Activated CD8-positive, alpha-beta memory T cell treated with anti-CD3 and anti-CD28 coated beads, Interleukin-2, amount 50 U/mL, for 1 hour (primary cell): Measurements from ENCODE around the gene METTL8.

Experiments used
- DNase-seq: peaks from one replicate; pipeline ENCODE4 v3.0.0-alpha.2; 2020; ENCODE audit errors: extremely low read depth

Gene METTL8, protein sequence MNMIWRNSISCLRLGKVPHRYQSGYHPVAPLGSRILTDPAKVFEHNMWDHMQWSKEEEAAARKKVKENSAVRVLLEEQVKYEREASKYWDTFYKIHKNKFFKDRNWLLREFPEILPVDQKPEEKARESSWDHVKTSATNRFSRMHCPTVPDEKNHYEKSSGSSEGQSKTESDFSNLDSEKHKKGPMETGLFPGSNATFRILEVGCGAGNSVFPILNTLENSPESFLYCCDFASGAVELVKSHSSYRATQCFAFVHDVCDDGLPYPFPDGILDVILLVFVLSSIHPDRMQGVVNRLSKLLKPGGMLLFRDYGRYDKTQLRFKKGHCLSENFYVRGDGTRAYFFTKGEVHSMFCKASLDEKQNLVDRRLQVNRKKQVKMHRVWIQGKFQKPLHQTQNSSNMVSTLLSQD

DNA sequence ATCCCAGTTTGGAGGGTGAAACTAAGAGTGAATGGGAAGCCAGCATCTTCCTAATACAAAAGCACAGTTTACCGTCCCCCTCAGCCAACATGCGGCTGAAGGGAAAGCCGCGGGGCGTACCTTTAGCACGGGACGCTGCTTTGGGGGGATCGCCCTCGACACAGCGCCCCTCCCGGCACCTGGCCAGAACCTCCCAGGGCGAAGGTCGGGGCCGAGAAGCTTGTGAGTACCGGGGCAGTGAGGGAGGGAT is at the start of gene METTL8:
Gene METTL8, minus strand, starts transcription at position 228 of the 250 bp plus-strand sequence. CDS start 41,805 bp downstream, outside the sequence.
- DNase-seq: no peak

DNA sequence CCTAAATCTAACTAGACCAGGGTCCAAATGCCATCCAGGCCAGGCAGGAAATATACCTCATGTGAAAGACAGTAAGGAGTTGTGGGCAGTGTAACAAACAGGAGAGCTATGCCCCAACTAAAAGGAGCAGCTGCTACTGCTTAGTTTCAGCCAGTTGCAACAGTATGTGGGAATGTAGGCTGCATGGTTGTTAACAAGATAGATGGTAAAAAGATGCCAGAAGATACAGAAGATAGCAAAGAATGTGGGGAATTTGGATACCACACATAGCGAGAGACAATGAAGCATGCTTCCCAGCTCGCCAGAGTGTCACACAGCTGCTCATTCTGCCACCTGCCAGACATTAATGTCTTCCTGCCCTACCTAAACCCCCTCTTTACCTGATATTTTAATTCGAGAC is 49.1 kb upstream of the METTL8 start:
- no peak for DNase-seq

DNA sequence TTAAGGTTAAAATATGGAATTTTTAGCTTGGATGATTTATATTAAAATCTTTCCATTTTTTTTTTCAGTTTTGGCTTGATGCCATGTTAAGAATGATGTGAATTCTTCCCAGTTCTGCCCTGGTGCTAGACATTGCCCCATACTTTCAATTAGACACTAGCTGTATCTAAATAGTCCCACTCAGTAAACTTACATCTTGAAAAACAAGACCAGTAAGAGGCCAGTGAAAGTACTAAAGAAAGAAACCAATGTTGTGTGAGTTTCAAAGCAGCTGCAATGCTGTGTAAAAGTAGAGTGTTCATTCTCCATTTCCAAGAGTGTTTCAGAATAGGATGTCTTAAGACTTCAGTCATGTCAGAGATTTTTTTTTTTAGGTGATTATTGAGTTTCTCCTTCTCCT is 48.5 kb upstream of the METTL8 start:
- DNase-seq: no peak

DNA sequence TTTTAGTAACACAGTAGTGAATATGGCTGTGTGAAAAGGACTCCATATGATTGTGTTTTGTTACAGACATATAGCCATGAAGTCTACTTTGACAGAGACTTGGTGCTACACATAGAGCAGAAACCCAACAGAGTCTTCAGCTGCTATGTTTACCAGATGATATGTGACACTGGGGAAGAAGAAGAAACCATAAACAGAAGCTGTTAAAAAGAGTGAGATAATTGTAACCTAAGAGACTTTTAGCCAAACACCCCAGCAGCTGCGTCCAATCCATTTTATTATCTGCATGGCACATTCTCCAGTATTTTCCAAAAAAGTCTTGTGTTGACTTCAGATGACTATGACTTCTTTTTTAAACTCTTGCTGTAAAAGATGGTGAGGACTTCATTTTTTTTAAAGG is 47.1 kb upstream of the METTL8 start:
- DNase-seq: no peak

DNA sequence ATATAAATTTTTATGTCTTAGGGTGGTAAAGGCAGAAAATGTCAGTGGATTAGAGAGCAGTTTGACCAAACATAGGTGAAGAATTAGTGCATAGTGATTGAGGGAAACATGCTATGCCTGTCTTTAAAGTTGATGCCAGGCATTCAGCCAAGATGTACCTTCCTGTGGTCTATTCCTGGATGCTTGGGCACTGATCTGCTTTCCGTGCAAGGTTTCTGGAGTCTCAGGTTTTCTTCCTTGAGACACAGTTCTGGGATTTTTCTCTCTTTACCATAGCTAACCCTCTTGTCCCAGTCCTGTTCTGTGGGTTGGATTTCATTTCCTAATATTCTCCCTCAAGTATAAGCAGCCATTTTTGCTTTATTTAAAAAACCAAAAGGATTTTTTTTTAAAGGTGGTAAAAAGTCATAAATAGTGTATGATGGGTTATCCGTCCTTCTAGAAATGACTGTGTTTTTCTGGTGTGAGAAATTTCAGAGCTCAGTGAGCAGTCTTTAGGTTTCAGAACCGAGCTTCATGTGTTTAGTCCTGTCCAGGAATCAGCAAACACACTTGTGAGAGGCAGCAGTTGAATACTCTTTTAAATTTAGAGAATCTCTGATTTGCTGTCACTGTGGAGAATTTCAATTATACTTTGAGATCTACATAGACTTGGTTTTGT is 45.5 kb upstream of the METTL8 start:
- DNase-seq: no peak

DNA sequence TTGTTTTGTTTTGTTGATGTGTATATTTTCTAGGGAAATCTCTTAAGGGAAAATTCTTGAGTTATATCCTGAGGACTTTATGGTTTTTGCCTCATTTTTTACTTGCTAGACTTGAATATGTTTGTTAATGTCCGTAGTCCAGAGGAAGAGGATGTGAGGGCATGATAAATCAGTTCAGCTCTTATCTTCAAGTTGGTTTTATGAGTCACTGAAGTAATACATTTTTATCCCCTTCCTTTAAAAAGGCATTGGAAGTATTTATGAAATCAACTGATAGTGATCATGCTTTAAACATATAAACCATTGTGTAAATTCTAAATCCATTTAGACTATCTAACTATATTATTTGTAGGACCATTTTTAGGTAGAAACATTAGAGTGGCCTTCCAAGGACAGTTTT is 44.6 kb upstream of the METTL8 start:
- no peak for DNase-seq

DNA sequence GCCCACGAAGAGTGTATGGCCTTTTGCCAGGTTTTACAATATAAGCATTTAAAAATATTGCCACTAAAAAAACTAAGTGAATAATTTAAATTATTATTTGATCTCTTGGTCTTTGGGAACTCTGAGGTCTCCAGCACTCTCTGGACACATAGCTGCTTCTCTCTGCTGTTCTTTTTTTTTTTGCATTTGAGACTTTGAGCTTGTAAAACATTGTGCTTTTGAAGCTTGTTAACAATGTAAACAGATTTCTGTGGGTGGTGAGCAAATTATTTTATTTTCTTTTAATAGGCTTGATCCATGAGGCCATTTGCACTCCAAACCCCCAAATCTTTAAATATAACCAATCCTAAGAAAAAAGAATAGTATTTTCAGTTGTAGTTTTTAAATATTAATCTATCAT is 42.2 kb upstream of the METTL8 start:
- DNase-seq: no peak

DNA sequence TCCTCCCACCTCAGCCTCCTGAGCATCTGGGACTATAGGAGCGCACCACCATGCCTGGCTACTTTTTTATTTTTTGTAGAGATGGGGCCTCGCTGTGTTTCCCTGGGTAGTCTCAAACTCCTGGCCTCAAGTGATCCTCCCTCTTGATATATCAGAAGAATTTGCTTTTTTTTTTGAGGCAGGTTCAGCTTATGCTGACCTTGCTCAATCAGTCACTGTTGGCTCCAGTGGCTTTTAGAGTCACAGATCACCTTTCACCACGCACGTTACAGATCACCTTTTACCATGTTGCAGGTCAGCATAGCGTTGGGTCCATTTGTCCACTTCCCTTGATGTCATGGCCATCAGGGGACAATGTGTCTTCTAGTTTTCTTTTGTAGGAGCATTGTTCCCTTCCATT is 36.3 kb upstream of the METTL8 start:
- DNase-seq: no peak

DNA sequence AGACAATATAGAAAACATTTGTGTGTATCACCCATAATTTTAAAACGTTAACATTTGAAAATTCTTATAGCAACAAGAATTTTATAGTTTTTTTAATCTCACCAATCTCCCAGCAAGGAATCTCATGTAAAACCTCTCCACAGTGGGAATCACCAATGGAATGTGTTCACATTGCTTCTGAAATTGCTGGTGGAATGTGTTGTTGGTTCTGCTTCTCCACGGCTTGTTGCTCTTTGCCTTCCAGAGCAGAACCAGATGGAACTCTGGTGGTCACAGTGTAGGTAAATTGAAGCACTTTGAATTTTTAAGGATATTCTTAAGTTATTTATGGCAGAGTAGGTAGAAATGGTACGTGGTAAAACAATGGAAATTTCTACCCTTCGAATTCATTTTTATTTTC is 35.4 kb upstream of the METTL8 start:
- DNase-seq: no peak

DNA sequence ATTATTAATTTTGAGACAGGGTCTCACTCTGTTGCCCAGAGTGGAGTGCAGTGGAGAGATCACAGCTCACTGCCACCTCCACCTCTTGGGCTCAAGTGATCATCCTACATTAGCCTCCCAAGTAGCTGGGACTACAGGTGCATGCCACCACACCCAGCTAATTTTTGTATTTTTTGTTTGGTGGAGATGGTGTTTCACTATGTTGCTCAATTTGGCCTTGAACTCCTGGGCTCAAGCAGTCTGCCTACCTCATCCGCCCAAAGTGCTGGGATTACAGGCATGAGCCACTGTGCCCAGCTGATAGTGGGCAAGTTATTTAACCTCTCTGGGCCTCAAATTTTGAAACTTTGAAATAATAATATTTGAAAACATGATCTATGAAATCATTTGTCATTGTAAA is 26.7 kb upstream of the METTL8 start:
- no peak for DNase-seq

DNA sequence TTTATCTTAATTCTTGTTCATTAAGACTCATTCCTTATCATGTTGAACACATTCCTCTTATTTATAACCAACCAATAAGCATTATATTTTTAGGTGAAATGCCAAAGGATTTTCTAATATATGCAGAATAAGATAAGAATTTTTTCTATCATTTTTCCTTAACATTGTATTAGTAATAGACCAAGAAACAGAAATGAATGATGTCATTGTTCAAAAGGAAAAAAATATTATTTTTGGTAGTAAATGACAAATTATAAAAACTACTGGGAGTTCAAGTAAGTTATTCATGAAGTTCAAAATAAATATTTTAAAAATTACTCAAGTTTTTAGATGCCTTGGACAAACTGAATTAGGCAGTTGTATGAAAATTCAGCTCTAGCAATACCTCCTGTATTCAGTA is 25.7 kb upstream of the METTL8 start:
- DNase-seq: no peak

DNA sequence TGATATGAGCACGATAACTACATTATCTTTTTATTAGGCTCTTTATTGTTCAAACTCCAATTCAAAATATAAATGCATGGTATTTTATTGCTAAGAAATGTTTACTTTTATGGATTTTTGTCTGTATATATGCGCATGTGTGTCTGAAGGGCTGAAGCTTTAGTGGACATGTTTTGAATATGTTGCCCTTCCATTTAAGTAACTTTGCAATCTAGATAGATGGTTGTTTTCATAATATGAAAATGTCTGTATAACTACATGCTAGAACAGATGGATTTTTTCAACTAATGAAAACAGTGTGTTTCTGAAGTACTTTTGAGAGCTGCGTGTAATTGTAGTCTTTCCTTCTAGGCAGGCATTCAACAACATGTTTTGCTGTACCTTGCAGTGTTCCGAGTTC is 19.0 kb upstream of the METTL8 start:
- no peak for DNase-seq

DNA sequence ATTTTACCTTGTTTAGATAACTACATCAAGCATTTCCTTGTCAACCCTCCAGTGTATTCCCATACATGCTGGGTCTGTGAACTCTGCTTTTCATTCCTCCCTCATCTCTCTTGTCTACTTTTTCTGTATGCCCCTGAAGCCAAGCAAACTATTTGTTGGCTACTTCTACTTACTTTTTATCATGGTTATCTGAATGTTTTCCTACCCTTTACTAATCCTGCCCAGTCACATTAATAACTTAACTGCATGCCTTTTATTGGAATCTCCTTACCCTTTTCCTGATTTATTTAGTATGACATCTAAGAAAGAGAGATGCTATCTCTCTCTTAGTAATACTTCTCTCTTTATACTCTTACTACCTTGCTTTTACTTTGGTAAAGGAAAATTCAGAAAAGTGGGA is 17.3 kb upstream of the METTL8 start:
- no peak for DNase-seq

DNA sequence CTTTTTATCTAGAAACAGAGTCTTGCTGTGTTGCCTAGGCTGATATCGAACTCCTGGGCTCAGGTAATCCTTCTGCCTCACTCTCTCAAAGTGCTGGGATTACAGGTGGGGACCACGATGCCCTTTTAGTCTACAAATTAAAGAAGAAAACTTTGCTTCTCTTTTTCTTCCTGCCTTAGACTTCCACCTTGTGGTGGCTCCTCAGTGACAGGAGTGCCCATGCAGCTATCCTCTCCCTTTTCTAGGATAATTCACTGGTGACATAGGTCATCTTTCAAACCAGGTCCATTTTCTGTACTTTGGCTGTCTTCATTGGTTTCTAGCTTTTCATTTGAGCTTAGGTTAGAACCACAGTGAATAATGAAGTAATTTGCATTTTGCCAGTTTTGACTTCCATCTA is 13.9 kb upstream of the METTL8 start:
- no peak for DNase-seq

DNA sequence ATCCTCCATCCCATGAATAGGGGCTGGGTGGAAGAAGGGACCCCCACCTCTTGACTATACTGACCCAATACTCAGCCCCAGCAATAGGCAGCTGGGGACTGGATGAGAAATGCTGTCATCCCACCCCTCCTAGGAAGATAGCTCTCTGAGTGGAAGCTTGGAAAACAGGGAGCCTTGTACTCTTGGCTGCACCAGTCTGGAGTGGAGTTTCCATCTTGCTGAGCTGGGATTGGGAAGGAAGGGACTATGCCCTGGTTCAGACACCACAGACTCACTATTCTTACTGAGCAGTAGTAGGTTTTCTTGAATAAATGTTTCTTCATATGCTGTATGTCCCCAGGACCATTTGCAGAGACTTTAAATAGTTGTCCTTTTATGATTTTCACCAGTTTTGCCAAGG is 7.7 kb upstream of the METTL8 start:
- no peak for DNase-seq

DNA sequence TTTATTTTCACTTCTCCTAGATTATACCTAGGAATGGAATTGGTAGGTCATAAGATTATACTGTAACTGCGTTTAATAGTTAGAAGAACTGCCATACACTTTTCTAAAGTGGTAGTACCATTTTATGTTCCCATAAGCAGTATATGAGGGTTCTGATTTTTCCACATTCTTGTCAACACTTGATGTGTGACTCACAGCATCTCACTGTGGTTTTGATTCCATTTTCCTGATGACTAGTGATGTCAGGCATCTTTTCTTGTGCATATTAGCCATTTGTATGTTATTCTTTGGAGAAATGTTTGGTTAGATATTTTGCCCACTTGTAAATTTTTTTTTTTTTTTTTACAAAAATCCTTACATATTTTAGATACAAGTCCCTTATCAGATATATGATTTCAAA is 2.5 kb upstream of the METTL8 start:
- no peak for DNase-seq

DNA sequence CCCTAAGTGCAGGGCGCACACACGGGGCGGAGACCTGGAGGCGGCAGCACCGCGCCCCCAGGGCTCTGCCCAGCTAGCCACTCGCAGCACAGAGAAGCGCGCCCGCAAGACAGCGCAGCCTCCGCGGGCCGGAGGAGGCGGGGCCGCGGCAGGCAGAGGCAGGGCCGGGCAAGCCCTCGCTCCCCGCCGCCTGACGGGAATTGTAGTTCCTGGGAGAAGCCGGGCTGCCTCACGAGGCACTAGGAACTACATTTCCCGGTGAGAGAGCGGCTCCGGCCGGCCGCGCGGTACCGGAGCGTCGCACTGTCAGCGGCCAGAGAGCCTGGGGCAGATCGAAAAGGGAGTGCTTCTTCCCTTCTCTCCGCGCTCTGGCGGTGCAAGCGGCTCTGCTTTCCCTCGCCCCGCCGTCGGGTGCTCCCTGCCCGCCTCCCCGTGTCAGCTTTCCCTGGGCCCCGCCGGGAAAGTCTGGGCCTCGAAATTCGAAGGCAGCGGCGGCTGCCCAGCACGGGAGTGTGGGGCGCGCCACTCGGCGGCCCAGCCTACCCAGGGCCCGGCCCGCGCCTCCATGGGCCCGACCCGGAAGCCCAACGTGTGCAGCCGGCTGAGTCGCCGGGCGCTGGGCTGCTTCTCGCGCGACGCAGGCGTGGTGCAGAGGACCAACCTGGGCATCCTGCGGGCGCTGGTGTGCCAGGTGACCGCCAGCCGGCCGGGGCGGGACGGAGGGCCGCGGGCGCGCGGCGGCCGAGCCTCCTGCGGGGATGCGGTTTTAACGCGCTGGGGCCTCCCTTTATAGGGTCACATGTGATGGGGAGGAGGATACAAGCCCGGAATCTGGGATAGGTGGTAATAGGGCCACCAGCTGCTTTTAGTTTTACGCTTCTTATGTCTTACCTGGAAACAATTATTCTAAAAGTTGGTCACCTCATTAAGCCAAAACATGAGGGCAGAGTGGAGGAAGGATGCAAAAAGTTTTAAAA is 511 bp upstream of the METTL8 start, which contains the start of gene DCAF17:
Gene DCAF17, plus strand, starts transcription at position 214 of the 977 bp plus-strand sequence. Its CDS starts 352 bp downstream, at position 566.
- DNase-seq: peak; percentile 82

DNA sequence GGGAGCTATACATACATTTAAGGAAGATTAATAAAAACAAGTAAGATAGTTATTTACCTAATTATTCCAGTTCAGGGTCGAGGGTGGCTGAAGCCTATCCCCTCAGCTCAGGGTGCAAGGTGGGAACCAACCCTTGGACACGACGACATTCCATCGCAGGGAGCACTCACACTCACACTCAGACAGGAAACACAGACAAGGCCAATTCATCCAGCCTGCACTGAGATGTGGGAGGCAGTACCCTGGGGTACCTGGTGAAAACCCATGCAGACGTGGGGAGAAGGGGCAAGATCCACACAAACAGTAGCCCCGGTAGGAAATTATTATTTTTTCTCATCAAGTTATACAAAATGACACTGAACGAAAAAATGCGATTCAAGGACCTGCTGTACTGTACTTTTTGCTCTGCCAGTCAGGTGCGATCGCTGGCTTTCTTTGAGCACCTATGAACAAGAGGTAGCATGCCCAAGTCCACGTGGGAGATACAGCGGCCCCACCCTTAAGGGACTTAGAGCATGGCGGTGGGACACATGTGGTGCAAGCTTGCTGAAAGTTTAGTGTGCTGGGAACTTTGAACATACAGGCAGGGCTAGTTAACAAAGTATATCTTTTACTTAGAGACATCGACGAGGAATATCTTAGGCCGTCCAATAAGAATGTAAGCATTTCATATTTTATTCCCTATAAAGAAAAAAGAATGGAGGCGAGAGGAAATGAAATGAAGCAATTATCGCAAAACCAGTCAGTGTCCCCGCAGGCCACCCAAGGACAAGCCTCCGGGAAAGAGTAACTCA is 624 bp downstream of the METTL8 start:
- DNase-seq: no peak

DNA sequence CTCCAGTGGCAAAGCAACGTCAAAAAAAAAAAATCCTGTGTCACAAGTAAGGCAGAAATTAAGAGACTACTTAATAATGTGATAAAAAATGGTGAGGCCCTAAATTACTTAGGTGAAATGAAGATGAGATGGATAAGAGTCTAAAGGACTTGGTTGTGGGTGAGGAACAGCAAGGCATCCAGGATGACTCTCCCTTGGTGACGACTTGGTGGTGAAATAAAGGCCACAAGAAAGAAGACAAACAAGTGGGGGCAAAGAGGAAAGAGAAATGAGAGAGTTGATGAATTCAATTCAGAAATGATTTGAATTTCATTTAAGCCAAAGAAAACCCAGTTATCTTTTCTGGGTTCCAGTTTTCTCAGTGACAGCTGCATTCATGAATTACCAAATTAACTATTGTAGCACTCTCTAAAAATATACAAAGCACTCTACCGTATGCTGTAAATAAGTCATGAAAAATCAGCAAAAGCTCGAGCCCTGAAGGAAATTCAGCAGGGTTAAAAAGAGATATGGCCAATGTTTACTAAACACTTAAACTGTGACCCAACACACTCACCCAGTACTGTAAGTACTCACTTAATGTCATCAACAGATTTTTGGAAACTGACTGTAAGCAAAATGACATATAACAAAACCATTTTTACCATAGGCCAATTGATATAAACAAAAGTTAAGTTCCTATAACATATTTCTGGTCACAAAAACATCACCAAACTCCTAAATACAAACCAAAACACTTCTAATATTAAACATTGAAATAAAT is 1.4 kb downstream of the METTL8 start:
- no peak for DNase-seq

DNA sequence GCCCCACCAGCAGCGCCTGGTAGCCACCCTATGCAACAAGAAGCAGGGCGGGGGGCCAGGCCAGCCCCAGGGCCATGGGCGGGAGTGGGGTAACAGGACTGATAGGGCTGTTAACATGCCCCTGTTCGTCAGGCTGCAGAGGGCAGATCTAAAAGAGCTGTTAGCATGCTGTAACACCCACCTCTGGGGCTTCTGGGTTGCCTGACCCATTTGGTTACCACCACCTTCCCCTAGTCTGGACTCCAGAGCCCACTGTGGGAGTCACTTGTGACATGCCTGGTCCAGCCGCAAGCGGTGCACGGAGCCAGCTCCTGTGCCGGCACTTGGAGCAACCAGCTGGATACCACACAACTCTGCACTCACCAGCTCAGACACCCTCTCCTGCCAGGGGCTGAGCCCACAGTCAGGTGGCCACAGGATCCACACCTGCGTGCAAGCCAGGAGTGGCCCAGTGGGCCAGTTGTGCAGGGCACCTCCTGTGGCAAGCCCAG is 2.1 kb downstream of the METTL8 start:
- no peak for DNase-seq
